ENCODE measurements around the gene TMEM219. TPM values are rescaled to one million over a fixed set of nuclear protein-coding genes. Genes with fewer than 3 reads are reported as not detected.

TMEM219 gene
- total and polyA plus RNA-seq, 2 donors (not counting 3 experiments of a cell fraction or from before 2014, with no cell fraction given) = 110 to 182 TPM

DNA sequence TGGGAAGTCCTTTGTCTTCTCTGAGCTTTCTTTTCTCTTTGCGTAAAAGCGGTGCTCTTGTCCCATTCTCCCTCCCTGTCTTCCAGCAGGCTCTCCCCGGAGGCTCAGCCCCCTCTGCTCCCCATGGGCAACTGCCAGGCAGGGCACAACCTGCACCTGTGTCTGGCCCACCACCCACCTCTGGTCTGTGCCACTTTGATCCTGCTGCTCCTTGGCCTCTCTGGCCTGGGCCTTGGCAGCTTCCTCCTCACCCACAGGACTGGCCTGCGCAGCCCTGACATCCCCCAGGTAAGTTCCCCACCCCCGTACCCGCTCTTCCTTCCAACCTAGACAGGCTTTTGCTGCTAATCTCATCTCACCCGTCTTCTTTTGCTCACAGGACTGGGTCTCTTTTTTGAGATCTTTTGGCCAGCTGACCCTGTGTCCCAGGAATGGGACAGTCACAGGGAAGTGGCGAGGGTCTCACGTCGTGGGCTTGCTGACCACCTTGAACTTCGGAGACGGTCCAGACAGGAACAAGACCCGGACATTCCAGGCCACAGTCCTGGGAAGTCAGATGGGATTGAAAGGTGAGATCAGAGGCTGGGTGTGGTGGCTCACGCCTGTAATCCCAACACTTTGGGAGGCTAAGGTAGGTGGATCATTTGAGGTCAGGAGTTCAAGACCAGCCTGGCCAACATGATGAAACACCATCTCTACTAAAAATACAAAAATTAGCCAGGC is 1.3 kb downstream of the TMEM219 start:
- H3K36me3 ChIP-seq (ENCODE audit: control insufficient read depth in 2 of 2, extremely low read depth in 1 of 2, insufficient read depth in 2 of 2, low read length in 2 of 2) = peaks cover 0 to 2% of the 10 kb centered on the region in 2 experiments
- H3K27ac ChIP-seq (ENCODE audit: insufficient read depth, low read depth, low read length) = no peak overlapping the region
- H3K9me1 ChIP-seq (replicated peaks; ENCODE audit: control insufficient read depth, extremely low read depth, insufficient read depth, low read length) = no peaks in the 10 kb centered on the region
- TF ChIP-seq, protein P1, sequence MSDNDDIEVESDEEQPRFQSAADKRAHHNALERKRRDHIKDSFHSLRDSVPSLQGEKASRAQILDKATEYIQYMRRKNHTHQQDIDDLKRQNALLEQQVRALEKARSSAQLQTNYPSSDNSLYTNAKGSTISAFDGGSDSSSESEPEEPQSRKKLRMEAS (IDR thresholded peaks at IDR 0.05; ENCODE audit: insufficient read depth, insufficient read length) = no peak
- no peak for TF ChIP-seq CTCF (IDR thresholded peaks at IDR 0.05; ENCODE audit: extremely low read depth in 1 of 2, insufficient read depth in 1 of 2, low read depth in 1 of 2, low read length in 2 of 2)
- no peak for TF ChIP-seq JUN (IDR thresholded peaks at IDR 0.05; ENCODE audit: borderline replicate concordance, insufficient read depth, insufficient read length, low read depth)
- no peak for TF ChIP-seq POLR2A (IDR thresholded peaks at IDR 0.05; ENCODE audit: low read depth, low read length)
- TF ChIP-seq MYC (IDR thresholded peaks at IDR 0.05; ENCODE audit: low read depth, low read length) = no peak
- no peak for TF ChIP-seq POLR2AphosphoS5 (IDR thresholded peaks at IDR 0.05; ENCODE audit: insufficient read depth, low read depth, low read length)
- no peak for TF ChIP-seq GATA2 (IDR thresholded peaks at IDR 0.05; ENCODE audit: insufficient read depth, insufficient read length, low read depth, low read length)
- TF ChIP-seq FOS (IDR thresholded peaks at IDR 0.05; ENCODE audit: borderline replicate concordance, insufficient read depth, low read length) = no peak
- TF ChIP-seq EZH2 (IDR thresholded peaks at IDR 0.05; ENCODE audit: borderline replicate concordance, low read depth, low read length, severe bottlenecking) = no peak
- FAIRE-seq (no peak), DNase-seq (ENCODE audit: low read depth, low spot score) (no peak)
- ChIA-PET CTCF (interaction anchor here (0.6 to 3.8 kb wide), 8 partner anchors 10 to 272 kb away, joined by 3 to 16 read pairs (median 4); partner anchors contain the start of genes ASPHD1 and KCTD13), POLR2A (interaction anchor here (2.9 kb wide), 1 partner anchor 10 kb away, joined by 14 read pairs; the partner anchor contains the start of gene TAOK2)
- peak overlapping the region; percentile 61 for H2AFZ ChIP-seq (ENCODE audit: low read depth, low read length)
- BruUV-seq (replicated peaks) = no TSS peak
- peak overlapping the region; percentile 83 for H3K9ac ChIP-seq (replicated peaks; ENCODE audit: extremely low read depth, insufficient read depth, low read length)
- intact Hi-C loops (cut with micrococcal nuclease) (no loop called here), dilution Hi-C loops (cut with MboI; ENCODE audit: extremely low pct_ligation_motif_present, low sequenced_read_pairs) (no loop called here)
- H3K9me3 ChIP-seq (replicated peaks; ENCODE audit: control insufficient read depth, insufficient read depth, low read length) = no peaks in the 10 kb centered on the region
- H4K20me1 ChIP-seq (replicated peaks; ENCODE audit: control insufficient read depth, extremely low read depth, insufficient read depth, low read length) = no peaks in the 10 kb centered on the region
- H3K4me2 ChIP-seq (ENCODE audit: insufficient read depth, low read length) = peak overlapping the region; percentile 93
- H3K27me3 ChIP-seq (ENCODE audit: control insufficient read depth in 2 of 2, insufficient read depth in 2 of 2, low read length in 2 of 2) = no peaks in the 10 kb centered on the region
- H3K4me1 ChIP-seq (ENCODE audit: control insufficient read depth, extremely low read depth, insufficient read depth, low read length) = peaks cover 15% of the 10 kb centered on the region
- peak overlapping the region in 2 of 3 experiments; percentile 63 to 82 for H3K4me3 ChIP-seq (replicated peaks in 1 of 3; ENCODE audit: insufficient read depth in 1 of 3, low read depth in 1 of 3, low read length in 3 of 3)
- H3K79me2 ChIP-seq (ENCODE audit: control insufficient read depth, insufficient read depth, low read length) = peaks cover 2% of the 10 kb centered on the region
